ENCODE results near the gene ANKRD7. TPM values are rescaled to one million over a fixed set of nuclear protein-coding genes. Genes with fewer than 3 reads are reported as not detected.
A peak's percentile ranks its signal among the peaks of the same experiment; 100 is the strongest.

Gene ANKRD7
- total RNA-seq, 1 experiment from 2014 or later, result 1.7 TPM

DNA sequence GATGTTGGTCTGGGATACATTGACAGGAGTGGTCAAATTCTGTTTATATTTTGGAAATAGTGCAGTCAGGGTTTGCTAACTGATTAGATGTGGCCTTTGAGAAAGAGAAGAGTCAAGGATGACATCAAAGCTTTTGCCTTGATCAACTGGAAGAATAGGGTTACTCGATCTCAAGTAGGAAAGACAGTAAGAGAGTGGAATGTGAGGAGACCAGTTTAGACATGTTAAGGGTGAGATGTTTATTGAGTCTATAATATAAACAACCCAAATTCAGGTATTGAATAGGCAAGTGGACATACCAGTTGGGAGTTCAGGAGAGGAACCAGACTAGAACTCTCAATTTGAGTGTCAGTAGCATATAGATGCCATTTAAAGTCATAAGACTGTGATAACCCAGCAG is 1.9 kb upstream of the ANKRD7 start:
- no peak for TF ChIP-seq FOXK1 (CRISPR knock-in tag; IDR thresholded peaks at IDR 0.05)
- TF ChIP-seq ESRRA (CRISPR knock-in tag; IDR thresholded peaks at IDR 0.05; ENCODE audit: borderline replicate concordance), result no peak
- ChIA-PET CTCF (no interaction called here), POLR2A (interaction anchor here (0.7 kb wide), 1 partner anchor 387 kb away, joined by 3 read pairs; no protein-coding TSS in a partner anchor)
- H3K4me1 Mint-ChIP-seq, result no peaks in the 10 kb centered on the region
- H3K9me3 Mint-ChIP-seq, result no peaks in the 10 kb centered on the region
- H3K36me3 Mint-ChIP-seq, result no peaks in the 10 kb centered on the region
- H3K27ac Mint-ChIP-seq, result no peak overlapping the region
- DNase-seq (ENCODE audit: low spot score), result no peak
- no peak overlapping the region for H3K4me3 Mint-ChIP-seq
- H3K27me3 Mint-ChIP-seq (ENCODE audit: low read depth), result no peaks in the 10 kb centered on the region
- ATAC-seq, result no peak

DNA sequence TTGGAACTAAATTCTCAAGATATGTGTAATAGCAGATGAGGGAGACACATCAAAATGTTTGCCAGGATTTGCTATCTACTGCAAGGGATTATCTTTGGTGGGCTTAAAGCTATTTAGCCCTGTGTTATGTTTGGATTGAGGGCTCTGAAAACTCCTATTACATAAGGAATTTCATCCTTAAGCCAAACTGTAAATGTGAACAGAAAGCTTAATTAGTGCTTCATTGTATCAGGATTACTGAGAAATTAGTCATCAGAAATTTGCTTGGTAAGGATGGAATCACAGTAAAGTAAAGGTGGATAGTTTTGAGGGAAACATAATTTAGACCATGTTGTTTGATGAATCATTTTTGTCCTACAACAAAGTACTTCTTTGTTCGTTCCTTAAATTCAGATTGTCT is 8.3 kb downstream of the ANKRD7 start:
- TF ChIP-seq, protein P1, sequence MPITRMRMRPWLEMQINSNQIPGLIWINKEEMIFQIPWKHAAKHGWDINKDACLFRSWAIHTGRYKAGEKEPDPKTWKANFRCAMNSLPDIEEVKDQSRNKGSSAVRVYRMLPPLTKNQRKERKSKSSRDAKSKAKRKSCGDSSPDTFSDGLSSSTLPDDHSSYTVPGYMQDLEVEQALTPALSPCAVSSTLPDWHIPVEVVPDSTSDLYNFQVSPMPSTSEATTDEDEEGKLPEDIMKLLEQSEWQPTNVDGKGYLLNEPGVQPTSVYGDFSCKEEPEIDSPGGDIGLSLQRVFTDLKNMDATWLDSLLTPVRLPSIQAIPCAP (CRISPR knock-in tag; IDR thresholded peaks at IDR 0.05), result no peak
- no peak for TF ChIP-seq GTF2I (CRISPR knock-in tag; conservative IDR thresholded peaks at IDR 0.05)
- TF ChIP-seq SOX15 (CRISPR knock-in tag; IDR thresholded peaks at IDR 0.05), result no peak
- H3K36me3 Mint-ChIP-seq, result no peaks in the 10 kb centered on the region
- DNase-seq (ENCODE audit: low spot score), result no peak
- ChIA-PET POLR2A (no interaction called here), CTCF (no interaction called here)
- H3K27me3 Mint-ChIP-seq (ENCODE audit: low read depth), result no peaks in the 10 kb centered on the region
- no peak overlapping the region for H3K27ac Mint-ChIP-seq
- H3K9me3 Mint-ChIP-seq, result no peaks in the 10 kb centered on the region
- no peaks in the 10 kb centered on the region for H3K4me1 Mint-ChIP-seq
- no peak overlapping the region for H3K4me3 Mint-ChIP-seq
- ATAC-seq, result no peak

DNA sequence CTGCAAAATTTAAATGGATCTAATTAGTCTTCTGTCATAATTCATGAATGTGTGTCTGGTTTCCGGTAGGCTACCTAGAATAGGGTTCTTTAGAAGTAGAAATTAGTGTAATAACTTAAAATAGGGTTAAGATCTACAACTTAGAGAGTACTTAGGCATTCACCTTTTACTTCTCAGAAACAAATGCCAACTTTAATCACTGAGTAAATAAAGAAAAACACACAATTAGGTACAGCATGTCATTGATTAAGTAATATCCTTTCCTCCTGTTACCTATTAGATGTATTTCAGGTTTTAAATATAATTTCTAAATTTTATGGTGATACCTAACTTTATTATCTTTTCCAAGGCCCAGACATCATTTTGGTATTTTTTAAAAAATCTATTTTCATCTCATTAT is 9.3 kb downstream of the ANKRD7 start:
- DNase-seq (ENCODE audit: low spot score) (no peak), ATAC-seq (no peak)
- Mint-ChIP-seq H3K27ac (no peak overlapping the region), H3K9me3 (no peaks in the 10 kb centered on the region), H3K36me3 (no peaks in the 10 kb centered on the region), H3K27me3 (ENCODE audit: low read depth) (no peaks in the 10 kb centered on the region), H3K4me3 (no peak overlapping the region), H3K4me1 (no peaks in the 10 kb centered on the region)
- ChIA-PET CTCF (no interaction called here), POLR2A (no interaction called here)
- TF ChIP-seq ZNF219 (CRISPR knock-in tag; IDR thresholded peaks at IDR 0.05; ENCODE audit: borderline replicate concordance), result no peak
- TF ChIP-seq RORB (CRISPR knock-in tag; IDR thresholded peaks at IDR 0.05), result no peak

DNA sequence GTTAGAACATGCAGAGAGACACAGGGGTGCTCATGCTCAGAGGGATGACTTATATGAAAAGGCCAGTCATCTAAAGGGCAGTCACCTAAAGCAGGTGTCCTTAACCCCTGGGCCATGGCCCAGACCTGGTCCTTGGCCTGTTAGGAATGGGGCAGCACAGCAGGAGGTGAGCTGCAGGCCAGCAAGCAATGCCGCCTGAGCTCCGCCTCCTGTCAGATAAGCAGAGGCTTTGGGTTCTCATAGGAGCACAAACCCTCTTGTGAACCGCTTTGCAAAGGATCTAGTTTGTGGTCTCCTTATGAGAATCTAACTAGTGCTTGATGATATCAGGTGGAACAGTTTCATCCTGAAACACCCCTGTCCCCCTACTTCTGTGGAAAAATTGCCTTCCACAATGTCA is 14.5 kb downstream of the ANKRD7 start:
- no peak overlapping the region for H3K4me3 Mint-ChIP-seq
- H3K4me1 Mint-ChIP-seq, result no peaks in the 10 kb centered on the region
- no peaks in the 10 kb centered on the region for H3K36me3 Mint-ChIP-seq
- no peaks in the 10 kb centered on the region for H3K9me3 Mint-ChIP-seq
- POLR2A ChIA-PET, result no interaction called here
- ATAC-seq (peak; percentile 92), DNase-seq (ENCODE audit: low spot score) (peak; percentile 65)
- CTCF ChIA-PET, result no interaction called here
- no peak overlapping the region for H3K27ac Mint-ChIP-seq
- no peak for TF ChIP-seq MXD4 (CRISPR knock-in tag; IDR thresholded peaks at IDR 0.05; ENCODE audit: borderline replicate concordance)
- TF ChIP-seq NR3C1 (CRISPR knock-in tag; conservative IDR thresholded peaks at IDR 0.05; ENCODE audit: low read depth), result no peak
- TF ChIP-seq, protein P2, sequence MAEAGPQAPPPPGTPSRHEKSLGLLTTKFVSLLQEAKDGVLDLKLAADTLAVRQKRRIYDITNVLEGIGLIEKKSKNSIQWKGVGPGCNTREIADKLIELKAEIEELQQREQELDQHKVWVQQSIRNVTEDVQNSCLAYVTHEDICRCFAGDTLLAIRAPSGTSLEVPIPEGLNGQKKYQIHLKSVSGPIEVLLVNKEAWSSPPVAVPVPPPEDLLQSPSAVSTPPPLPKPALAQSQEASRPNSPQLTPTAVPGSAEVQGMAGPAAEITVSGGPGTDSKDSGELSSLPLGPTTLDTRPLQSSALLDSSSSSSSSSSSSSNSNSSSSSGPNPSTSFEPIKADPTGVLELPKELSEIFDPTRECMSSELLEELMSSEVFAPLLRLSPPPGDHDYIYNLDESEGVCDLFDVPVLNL (CRISPR knock-in tag; IDR thresholded peaks at IDR 0.05; ENCODE audit: borderline replicate concordance, low read depth), result no peak
- TF ChIP-seq, protein P3, sequence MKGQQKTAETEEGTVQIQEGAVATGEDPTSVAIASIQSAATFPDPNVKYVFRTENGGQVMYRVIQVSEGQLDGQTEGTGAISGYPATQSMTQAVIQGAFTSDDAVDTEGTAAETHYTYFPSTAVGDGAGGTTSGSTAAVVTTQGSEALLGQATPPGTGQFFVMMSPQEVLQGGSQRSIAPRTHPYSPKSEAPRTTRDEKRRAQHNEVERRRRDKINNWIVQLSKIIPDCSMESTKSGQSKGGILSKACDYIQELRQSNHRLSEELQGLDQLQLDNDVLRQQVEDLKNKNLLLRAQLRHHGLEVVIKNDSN (CRISPR knock-in tag; IDR thresholded peaks at IDR 0.05), result no peak
- no peak for TF ChIP-seq FOXJ3 (CRISPR knock-in tag; IDR thresholded peaks at IDR 0.05; ENCODE audit: borderline replicate concordance)
- TF ChIP-seq CREB1 (CRISPR knock-in tag; IDR thresholded peaks at IDR 0.05), result no peak
- TF ChIP-seq TEAD1 (CRISPR knock-in tag; IDR thresholded peaks at IDR 0.05), result no peak
- no peak for TF ChIP-seq IRF2 (CRISPR knock-in tag; IDR thresholded peaks at IDR 0.05; ENCODE audit: borderline replicate concordance, low read depth)
- no peak for TF ChIP-seq SOX15 (CRISPR knock-in tag; IDR thresholded peaks at IDR 0.05)
- no peak for TF ChIP-seq ZNF138 (CRISPR knock-in tag; conservative IDR thresholded peaks at IDR 0.05)
- TF ChIP-seq, protein P4, sequence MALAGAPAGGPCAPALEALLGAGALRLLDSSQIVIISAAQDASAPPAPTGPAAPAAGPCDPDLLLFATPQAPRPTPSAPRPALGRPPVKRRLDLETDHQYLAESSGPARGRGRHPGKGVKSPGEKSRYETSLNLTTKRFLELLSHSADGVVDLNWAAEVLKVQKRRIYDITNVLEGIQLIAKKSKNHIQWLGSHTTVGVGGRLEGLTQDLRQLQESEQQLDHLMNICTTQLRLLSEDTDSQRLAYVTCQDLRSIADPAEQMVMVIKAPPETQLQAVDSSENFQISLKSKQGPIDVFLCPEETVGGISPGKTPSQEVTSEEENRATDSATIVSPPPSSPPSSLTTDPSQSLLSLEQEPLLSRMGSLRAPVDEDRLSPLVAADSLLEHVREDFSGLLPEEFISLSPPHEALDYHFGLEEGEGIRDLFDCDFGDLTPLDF (CRISPR knock-in tag; IDR thresholded peaks at IDR 0.05), result no peak
- TF ChIP-seq EMX1 (CRISPR knock-in tag; IDR thresholded peaks at IDR 0.05), result no peak
- TF ChIP-seq HMGA2 (CRISPR knock-in tag; IDR thresholded peaks at IDR 0.05), result no peak
- TF ChIP-seq, protein P1 (CRISPR knock-in tag; IDR thresholded peaks at IDR 0.05), result no peak
- TF ChIP-seq, protein P5, sequence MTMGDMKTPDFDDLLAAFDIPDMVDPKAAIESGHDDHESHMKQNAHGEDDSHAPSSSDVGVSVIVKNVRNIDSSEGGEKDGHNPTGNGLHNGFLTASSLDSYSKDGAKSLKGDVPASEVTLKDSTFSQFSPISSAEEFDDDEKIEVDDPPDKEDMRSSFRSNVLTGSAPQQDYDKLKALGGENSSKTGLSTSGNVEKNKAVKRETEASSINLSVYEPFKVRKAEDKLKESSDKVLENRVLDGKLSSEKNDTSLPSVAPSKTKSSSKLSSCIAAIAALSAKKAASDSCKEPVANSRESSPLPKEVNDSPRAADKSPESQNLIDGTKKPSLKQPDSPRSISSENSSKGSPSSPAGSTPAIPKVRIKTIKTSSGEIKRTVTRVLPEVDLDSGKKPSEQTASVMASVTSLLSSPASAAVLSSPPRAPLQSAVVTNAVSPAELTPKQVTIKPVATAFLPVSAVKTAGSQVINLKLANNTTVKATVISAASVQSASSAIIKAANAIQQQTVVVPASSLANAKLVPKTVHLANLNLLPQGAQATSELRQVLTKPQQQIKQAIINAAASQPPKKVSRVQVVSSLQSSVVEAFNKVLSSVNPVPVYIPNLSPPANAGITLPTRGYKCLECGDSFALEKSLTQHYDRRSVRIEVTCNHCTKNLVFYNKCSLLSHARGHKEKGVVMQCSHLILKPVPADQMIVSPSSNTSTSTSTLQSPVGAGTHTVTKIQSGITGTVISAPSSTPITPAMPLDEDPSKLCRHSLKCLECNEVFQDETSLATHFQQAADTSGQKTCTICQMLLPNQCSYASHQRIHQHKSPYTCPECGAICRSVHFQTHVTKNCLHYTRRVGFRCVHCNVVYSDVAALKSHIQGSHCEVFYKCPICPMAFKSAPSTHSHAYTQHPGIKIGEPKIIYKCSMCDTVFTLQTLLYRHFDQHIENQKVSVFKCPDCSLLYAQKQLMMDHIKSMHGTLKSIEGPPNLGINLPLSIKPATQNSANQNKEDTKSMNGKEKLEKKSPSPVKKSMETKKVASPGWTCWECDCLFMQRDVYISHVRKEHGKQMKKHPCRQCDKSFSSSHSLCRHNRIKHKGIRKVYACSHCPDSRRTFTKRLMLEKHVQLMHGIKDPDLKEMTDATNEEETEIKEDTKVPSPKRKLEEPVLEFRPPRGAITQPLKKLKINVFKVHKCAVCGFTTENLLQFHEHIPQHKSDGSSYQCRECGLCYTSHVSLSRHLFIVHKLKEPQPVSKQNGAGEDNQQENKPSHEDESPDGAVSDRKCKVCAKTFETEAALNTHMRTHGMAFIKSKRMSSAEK (CRISPR knock-in tag; IDR thresholded peaks at IDR 0.05; ENCODE audit: borderline replicate concordance), result no peak
- no peak for TF ChIP-seq MYBL2 (CRISPR knock-in tag; IDR thresholded peaks at IDR 0.05)
- no peak for TF ChIP-seq ZNF121 (CRISPR knock-in tag; IDR thresholded peaks at IDR 0.05)
- no peak for TF ChIP-seq OVOL2 (CRISPR knock-in tag; IDR thresholded peaks at IDR 0.05; ENCODE audit: borderline replicate concordance)
- no peaks in the 10 kb centered on the region for H3K27me3 Mint-ChIP-seq (ENCODE audit: low read depth)

Measured in WTC11 (cell line).